Amygdala (tissue), 56 donors: ENCODE data around the gene CENPP.

Source experiments
- DNase-seq, 56 donors: peaks; one replicate each; lab custom pipeline; 2025; lab: John Stamatoyannopoulos, UW

Gene CENPP

DNA sequence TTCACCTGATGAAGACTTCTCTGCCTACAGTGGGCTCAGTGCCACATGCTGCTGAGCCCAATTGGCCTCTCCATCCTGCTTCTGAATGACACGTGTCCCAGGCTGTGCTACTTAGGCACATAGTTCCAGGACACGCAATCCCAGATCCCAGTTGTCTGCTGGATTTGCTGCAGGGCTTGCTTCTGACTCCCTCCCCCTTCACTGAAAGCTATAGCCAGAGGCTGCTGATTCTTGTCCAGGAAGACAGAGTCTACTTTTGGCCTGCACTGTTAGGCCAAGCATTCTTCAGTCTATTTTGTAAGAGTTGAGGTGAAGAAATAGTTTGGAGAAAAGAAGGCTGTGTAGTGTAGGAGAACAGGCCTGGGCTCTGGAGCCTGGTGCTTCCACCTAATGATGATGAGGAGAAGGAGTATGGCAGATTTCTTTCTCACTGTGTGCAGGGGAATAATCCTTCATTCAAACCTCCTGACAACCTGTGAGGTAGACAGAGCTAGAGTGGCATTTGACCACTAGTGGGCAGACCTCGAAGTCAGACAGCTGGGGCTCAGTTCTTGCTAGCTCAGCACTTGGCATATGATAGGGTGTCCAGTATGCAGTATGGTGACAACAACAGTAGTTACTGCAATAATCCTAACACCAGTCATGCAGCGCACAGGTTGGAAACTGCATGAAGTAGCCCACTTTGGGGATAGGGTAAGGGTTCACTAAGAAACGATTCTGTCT is 176.1 kb downstream of the CENPP start:
- DNase-seq: no peak

DNA sequence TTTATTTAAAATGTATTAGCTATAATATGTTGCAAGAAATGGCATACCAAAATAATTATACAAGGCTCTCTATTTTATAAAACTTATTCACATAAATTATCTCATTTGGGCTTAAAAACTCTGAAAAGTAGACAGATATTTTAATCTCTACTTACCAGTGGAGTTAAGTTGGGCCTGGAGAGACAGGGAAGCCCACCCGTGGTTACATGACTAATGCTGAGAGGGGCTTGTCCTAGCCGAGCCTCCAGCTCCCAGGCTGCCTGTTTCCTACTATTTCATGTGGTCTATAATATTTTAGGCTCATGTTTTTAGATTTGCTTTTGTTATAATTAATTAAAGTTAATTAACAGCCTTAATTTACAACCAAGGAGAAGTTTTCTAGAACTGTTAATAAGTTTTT is 177.4 kb downstream of the CENPP start:
- no peak for DNase-seq

DNA sequence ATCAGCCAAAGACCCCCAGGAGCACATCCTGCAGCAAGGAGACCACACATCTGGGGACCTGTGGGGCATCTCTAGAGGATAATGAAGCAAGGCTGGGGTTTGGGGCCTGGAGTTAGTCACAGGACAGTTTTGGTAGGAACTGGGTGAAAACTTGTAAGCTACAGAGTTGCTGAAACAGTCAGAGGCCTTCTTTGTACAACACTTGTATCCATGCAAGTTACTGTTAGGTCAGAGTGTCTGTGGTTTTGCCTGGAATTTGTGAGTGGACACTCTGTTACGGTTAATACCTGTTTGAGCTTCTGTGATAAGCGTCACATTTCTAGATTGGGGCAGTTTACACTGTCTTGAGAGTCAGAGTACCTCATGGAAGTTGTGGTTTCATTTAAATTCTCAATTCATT is 179.1 kb downstream of the CENPP start:
- no peak for DNase-seq

DNA sequence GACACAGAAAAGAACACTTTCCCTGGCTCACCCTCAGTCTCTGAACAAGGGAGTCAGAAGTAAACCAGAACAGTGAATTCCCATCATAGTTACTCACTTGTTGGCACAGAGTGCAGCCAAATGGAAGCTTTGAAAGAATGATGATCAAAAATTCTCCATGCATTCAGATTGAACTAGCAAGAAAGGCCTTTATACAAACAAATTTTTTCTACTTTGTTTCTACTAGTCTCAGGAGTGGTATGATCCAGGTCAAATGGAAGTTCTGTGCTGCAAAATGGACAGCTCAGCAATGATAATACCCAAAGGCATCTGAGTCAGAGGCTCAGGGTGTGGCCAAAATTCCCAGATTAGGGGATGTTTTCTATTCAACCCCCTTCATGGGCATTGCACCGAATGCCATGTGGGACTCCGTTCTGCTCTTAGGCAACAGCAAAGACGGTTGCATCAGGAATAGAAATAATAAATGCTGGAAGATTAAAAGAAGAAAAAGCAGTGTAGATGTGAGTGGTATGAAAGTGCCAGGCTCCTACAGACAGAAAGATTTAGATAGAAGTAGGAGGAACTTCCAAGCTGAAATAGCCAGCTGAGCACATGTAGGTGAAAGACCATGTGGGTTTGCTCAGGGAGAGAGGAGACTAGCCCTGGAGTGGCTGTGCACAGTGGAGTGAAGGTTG is 180.6 kb downstream of the CENPP start:
- DNase-seq: no peak

DNA sequence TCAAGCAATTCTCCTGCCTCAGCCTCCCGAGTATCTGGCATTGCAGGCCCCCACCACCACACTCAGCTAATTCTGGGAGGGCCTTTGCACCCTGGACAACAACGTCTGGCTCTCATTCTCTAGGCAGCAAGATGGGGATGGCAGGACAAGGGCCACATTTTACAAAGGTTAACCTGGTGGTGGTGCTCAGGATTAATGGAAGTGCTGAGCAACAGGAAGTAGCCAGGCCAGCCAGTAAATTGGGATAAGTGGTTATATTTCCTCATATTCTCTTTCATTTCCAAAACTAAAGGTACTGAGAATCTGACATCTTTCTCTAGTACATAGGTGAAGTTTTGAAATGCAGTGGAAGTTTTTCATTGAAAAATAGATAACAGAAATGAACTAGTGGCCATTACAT is 181.3 kb downstream of the CENPP start:
- DNase-seq: no peak

DNA sequence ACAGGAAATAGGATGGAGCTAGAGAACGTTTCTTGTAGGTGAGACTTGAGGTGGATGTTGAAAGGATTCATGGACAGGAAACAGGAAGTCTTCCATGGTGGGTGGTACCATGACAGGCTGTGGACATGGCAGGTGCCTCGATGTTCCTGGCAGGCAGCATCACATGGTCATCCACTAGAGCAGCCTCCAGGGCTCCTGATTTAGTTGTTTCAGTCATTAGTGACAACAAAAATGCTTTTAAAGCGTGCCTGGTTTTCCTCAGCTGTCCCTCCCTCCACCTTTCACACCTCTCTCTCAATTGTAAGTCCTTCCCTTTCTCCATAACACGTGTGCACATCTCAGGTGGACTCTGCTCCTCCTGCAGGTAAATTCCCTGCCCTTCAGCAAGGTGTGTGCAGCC is 181.7 kb downstream of the CENPP start:
- no peak for DNase-seq

DNA sequence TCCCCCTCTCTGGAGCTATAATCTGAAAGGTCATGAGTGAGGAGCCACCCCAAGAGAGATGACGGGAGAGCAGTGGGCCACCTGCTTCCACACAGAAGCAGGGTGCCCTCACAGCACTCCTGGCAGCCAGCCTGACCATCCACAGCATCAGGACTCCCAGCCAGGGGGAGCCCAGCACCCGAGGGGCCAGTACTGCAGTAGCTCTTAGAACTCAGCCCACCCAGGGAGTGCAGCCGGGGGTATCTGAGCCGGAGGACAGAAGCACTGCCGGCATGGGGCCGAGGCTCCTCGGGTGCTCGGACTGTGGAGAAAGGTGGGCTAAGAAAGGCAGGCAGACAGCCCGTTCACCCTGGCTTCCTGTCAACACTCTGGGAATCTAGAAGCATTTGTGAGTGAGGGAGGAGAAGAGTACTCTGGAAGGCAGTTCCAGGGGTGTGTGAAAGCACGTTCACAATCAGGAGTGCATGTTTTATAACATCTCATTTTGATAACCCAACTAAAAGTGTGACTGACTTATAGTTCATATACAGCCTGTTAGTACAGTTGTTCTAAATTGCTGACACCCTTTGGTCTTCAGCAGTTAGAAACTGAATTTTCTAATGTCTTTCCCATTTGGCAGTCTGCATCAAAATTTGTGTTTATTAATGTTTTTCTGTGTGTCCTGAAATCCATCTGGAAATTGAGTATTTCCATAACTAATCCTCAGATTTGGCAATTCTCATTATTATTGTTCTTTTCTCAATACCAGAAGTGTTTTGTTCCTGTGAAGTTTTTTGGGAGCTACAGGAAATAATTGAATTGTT is 182.5 kb downstream of the CENPP start:
- no peak for DNase-seq

DNA sequence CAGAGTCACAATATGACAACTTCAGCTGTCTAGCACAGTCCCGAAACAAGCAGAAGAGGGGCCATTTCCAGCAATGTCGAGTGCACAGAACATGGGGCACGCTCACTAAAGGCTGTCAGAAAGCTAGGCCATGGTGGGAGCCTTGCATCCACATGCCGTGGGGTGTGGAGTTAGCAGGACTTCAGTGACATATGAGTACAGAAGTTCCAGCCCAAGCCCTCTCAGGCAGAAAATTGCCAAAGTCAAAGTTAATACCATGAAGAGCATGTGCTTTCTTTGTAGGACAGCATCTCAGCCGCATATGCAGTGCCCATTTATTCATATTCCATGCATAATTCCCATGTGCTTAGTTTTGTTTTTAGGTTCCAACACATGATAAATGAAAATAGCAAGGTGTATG is 183.3 kb downstream of the CENPP start:
- DNase-seq: no peak

DNA sequence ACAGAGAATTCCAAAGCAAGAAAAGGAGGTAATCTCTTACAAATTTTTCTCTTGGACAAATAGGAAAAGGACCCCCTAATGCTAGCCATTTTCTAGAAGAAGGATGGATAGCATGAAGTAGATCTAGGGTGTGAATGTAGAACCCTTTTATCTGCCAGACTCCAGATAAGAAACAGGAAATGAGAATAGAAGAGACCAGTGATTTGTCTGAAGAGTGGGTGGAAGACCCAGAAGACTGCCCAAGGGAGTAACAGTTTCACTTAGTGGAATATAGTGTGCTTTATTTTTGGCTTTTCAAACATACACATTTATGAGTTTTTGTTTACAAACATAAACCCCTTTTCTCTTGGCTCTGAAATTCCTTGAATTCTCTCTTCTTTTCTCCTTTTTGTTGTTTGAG is 185.0 kb downstream of the CENPP start:
- DNase-seq: no peak

DNA sequence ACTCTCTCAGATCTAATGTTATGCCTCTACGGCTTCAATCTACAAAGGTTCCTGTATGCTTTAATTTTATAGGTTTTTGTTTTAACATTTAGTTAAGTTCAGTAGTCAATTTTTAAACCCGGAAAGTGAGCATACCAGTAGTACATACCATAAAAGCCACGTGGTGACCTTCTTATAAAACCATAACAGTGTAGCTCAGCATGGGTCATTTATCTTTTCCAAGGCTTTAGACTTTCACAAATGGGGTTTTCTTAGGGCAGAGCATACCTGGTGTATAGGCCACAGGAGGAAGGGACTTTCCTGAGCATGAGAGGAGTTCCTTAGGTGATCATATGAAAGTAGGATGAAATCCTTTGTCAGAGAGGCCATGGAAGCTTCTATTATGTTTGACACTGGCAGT is 186.9 kb downstream of the CENPP start:
- DNase-seq: no peak

DNA sequence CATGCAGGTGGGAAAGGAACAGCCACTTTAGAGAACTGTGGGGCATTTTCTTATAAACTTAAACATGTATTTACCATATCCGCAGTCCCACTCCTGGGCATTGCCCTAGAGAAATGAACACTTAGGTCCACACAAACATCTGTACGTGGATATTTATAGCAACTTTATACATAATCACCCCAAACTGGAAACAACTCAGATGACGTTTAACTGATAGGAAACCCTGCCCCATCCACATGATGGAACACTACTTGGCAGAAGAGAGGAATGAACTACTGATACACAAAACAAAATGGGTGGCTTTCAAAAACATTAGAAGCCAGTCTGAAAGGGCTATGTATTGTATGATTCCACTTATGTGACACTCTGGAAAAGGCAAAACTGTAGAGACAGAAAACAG is 187.6 kb downstream of the CENPP start:
- DNase-seq: no peak

DNA sequence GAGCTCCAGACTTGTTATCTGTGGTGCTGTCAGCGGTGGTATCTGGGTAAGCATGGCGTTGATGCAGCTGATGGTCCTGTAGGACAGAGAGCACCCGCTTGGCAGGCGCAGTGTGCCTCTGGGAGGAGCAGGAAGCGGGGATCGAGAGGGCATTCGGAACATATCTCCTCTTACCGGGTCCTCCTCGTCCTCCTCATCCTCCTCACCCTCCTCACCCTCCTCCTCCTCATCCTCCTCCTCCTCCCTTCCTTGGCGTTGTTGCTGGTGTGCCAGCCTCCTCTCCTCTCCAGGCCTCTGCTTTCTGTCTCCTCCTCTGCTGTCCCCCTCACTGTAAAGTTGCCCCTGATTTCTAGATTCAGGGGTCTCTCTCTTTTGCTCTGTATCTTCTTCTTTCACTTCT is 188.9 kb downstream of the CENPP start:
- DNase-seq: no peak

DNA sequence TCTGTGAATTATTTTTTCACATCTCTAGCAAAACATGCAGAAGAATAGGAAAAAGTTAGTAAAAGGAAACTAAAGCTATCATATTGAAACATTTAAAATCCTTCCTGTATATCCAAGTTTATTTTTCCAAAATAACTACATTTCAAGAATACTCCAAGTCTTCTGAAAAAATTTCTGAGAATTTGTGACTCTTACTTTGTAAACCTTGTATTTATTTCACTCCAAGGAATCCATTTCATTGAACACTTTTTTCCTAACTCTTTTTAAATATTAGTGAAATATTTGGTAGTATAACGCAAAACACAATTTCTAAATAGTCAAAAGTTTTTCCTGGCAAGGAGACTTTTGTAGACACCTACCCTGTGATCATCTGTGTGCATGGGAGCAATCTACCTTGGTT is 190.8 kb downstream of the CENPP start:
- no peak for DNase-seq

DNA sequence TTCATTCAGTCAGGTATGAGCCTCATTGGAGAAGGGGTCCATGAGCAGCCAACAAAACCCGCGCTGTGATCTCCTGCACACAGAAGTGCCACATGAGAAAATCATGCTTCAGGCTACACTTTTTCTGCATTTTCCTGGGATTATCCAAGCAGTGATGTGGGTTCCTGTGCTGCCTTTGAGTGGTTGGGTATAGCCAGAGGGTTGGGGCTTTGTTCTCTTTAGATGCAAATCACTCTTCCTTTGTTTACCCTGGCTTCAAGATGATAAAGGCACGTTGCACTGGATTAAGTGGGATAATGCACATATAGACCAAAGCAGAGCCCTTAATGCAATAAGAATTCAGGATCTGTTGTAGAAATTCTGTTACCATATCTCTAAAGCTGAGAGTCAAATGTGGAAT is 191.3 kb downstream of the CENPP start:
- DNase-seq: no peak

DNA sequence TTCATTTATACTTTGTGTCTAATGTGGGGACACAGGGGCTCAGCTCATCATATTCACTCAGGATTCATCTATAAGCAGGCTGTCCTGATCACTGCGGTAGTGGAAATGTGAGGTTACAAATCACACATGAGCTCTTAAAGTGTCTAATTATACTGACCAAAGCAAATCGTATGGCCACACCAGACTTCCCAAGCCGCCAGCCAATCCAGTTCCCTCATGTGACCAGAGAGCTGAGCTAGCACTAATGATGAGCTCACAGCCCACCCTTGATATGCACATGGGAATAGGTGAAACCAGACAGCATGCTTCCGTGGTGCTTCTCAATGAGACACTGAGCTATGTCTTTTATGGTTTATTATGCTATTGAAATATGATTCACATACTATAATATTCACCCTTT is 192.4 kb downstream of the CENPP start:
- no peak for DNase-seq

DNA sequence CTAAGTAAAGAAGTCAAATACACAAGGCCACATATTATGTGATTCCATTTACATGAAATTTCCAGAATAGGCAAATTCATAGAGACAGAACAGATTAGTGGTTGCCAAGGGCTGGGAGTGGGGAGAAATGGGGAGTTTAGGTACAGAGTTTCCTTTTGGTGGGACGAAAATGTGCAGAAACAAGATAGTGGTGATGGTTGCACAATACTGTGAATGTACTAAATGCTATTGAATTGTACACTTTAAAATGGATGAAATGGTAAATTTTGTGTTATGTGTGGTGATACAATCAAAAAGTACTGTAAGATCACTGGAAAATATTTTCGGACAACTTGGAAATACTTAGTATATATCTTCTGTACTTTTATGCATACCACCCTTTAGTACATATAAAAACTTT is 195.1 kb downstream of the CENPP start:
- DNase-seq: no peak

DNA sequence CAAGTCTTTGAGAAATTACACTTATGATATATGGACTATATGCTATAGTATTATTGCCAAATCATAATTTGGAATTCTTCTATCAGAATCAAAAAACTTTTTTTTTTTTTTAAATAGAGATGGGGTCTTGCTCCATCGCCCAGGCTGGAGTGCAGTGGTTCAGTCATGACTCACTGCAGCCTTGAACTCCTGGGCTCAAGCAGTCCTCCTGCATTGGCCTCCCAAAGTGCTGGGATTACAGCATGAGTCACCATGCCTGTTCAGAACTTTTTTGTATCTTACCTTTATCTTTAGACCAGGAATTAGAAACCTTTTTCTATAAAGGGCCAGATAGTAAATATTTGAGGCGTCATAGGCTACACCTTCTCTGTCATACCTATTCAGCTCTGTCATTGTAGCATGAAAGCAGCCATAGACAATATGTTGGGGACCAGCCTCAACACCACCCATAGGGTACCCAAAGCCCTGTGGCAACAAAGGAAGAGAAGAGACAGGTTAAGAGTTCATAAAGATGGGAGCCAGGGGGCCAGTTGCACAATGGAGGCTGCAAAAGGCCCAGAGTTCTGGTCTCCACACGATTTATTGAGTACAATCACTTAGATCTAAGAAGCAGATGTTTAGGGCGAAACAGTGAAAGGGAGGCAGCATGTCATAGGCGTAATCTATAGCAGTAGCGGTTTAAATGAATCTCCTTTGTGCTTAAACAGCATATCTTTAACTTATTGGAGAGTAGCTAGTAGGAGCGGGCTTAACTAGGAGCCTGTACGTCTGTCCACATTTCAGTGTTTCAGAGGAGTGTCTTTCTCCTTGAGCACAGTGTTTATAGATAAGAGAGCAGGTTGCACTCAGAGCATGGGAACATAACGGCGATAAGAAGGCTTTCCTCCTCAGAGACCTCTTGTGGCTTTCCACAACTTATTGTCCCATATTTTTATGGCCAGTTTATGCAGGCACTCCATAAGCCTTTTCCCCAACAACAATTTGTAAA is 197.5 kb downstream of the CENPP start:
- DNase-seq: no peak

DNA sequence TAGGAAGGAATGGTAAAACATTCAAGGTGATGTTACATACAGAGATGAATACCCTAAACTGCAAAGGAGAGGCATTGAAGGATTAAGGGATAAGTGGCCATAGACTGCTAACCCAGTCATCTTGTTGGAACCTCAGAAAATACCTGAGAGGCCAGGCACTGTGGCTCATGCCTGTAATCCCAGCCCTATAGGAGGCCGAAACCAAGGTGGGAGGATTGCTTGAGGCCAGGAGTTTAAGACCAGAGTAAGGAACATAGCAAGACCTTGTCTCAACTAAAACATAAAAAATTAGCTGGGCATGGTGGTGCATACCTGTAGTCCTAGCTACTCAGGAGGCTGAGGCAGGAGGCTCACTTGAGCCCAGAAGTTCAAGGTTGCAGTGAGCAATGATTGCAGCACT is 199.1 kb downstream of the CENPP start:
- no peak for DNase-seq

DNA sequence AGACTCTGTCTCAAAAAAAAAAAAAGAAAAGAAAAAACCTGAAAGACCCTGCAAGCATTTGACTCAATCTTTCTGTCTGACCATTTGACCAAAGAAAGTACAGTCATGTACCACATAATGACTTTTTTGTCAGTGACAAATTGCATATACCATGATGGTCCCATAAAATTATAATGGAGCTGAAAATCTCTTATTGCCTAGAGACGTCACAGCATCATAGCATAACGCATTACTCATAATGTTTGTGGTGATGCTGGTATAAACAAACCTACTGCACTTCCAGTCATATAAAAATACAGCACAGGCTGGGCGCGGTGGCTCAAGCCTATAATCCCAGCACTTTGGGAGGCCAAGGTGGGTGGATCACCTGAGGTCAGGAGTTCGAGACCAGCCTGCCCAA is 199.6 kb downstream of the CENPP start:
- no peak for DNase-seq

DNA sequence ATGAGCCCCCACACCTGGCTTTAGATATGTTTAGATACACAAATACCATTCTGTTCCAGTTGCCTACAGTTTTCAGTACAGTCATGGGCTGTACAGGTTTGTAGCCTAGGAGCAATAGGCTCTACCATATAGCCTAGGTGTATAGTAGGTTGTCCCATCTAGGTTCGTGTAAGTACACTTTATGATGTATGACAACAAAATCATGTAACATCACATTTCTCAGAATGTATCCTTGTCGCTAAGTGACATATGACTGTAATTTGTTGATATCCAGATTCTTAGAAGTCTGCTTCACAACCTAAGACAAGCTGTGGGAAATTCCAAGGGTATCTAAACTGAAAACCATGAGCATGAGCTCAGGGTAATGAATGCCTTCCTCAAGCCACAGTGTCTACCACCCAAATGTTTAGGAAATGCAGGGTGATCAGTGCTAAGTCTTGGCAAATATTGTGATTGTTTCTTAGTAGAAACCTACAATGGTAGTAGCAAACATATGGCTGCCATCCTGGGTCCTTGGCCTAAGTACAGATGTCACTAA is 201.6 kb downstream of the CENPP start:
- no peak for DNase-seq
